ENCODE results near the gene TBL1XR1. TPM values are rescaled to one million over a fixed set of nuclear protein-coding genes. Genes with fewer than 3 reads are reported as not detected.

The TBL1XR1 gene
- total and polyA plus RNA-seq, 2 of the 13 experiments (the other 11 are each of a cell fraction or from before 2014, with no cell fraction given): 57.7 to 62.5 TPM

DNA sequence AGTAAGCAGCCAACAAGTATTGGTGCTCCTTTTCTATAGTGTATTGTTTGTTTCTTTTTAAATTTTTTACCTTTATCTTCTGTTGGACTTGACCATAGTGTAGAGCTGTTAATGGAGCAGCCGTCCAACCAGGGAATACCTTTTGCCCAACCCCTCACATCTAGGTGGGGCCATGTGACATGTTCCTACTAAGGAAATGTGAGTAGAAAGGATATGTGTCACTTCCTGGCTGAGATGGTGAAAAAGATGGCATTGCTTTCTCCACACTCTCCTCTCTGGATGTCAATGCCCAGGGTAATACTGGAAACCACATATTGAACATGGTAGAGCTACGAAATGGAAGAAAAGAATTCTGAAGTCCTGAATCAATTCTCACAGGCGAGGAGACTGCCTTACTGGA is 218.8 kb downstream of the TBL1XR1 start:
- no peaks in the 10 kb centered on the region for H3K79me2 ChIP-seq (ENCODE audit: insufficient read depth, low read length)
- H3K4me1 ChIP-seq (ENCODE audit: insufficient read depth, low read length): no peaks in the 10 kb centered on the region
- FAIRE-seq (no peak), DNase-seq (ENCODE audit: low spot score) (no peak), ATAC-seq (no peak)
- BruUV-seq (replicated peaks): no TSS peak
- no peak overlapping the region for H3K4me3 ChIP-seq (replicated peaks in 1 of 3; ENCODE audit: insufficient read depth in 1 of 3, low read depth in 2 of 3, low read length in 3 of 3)
- intact Hi-C loops (cut with micrococcal nuclease; ENCODE audit: unreplicated experiment): no loop called here
- ChIA-PET POLR2A (no interaction called here), CTCF (ENCODE audit: low intra/inter-chr PET ratio, low total read pairs) (no interaction called here)
- no peak overlapping the region for H2AFZ ChIP-seq (ENCODE audit: low read length)
- no peak overlapping the region for H3K9ac ChIP-seq (ENCODE audit: insufficient read depth, low read depth, low read length)
- in situ Hi-C loops (cut with HindIII; ENCODE audit: extremely low pct_ligation_motif_present, low pct_unique_long_range_greater_than_20kb): no loop called here
- no peaks in the 10 kb centered on the region for H3K9me3 ChIP-seq (ENCODE audit: low read length)
- WGBS (ENCODE audit: low lambda C conversion rate): 35% methylated on average over 3 of the region's 3 CpGs
- no peak overlapping the region for H3K4me2 ChIP-seq (ENCODE audit: low read depth, low read length)
- no peaks in the 10 kb centered on the region for H3K27me3 ChIP-seq (ENCODE audit: control insufficient read depth in 1 of 2, insufficient read depth in 2 of 2, low read length in 2 of 2)
- H3K36me3 ChIP-seq (replicated peaks in 1 of 2; ENCODE audit: control insufficient read depth in 1 of 2, insufficient read depth in 2 of 2, low read length in 2 of 2): no peaks in the 10 kb centered on the region
- no peak overlapping the region for H3K27ac ChIP-seq (ENCODE audit: extremely low read length, insufficient read depth, low read length)
- H4K20me1 ChIP-seq (ENCODE audit: insufficient read depth, low read length): no peaks in the 10 kb centered on the region
- TF ChIP-seq RXRA (CRISPR knock-in tag; IDR thresholded peaks at IDR 0.05) (no peak), KLF15 (CRISPR knock-in tag; IDR thresholded peaks at IDR 0.05; ENCODE audit: borderline replicate concordance) (no peak), ZNF430 (CRISPR knock-in tag; IDR thresholded peaks at IDR 0.05) (no peak), PPARG (CRISPR knock-in tag; conservative IDR thresholded peaks at IDR 0.05) (no peak), ZSCAN22 (CRISPR knock-in tag; IDR thresholded peaks at IDR 0.05) (no peak), ZNF431 (CRISPR knock-in tag; IDR thresholded peaks at IDR 0.05; ENCODE audit: borderline replicate concordance, low read depth) (no peak), ZBTB20 (CRISPR knock-in tag; IDR thresholded peaks at IDR 0.05; ENCODE audit: borderline replicate concordance, low read depth) (no peak)
- TF ChIP-seq, protein P1, sequence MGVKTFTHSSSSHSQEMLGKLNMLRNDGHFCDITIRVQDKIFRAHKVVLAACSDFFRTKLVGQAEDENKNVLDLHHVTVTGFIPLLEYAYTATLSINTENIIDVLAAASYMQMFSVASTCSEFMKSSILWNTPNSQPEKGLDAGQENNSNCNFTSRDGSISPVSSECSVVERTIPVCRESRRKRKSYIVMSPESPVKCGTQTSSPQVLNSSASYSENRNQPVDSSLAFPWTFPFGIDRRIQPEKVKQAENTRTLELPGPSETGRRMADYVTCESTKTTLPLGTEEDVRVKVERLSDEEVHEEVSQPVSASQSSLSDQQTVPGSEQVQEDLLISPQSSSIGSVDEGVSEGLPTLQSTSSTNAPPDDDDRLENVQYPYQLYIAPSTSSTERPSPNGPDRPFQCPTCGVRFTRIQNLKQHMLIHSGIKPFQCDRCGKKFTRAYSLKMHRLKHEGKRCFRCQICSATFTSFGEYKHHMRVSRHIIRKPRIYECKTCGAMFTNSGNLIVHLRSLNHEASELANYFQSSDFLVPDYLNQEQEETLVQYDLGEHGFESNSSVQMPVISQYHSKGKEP (CRISPR knock-in tag; IDR thresholded peaks at IDR 0.05): no peak
- TF ChIP-seq, protein P2, sequence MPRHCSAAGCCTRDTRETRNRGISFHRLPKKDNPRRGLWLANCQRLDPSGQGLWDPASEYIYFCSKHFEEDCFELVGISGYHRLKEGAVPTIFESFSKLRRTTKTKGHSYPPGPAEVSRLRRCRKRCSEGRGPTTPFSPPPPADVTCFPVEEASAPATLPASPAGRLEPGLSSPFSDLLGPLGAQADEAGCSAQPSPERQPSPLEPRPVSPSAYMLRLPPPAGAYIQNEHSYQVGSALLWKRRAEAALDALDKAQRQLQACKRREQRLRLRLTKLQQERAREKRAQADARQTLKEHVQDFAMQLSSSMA (CRISPR knock-in tag; IDR thresholded peaks at IDR 0.05): no peak
